Uterus (tissue), 4 donors: ENCODE data around the gene KANTR. TPM values are rescaled to one million over a fixed set of nuclear protein-coding genes. Genes with fewer than 3 reads are reported as not detected.

Experiments used
- DNase-seq, 2 donors: peaks; one replicate each; pipeline ENCODE4 v3.0.0-alpha.2; 2019 to 2020
- H3K27ac ChIP-seq, 2 donors: fragments of 200-600 bp; sonication (generic); 1 replicate in 1 of 2; 2 replicates in 1 of 2; pipeline ENCODE4 v1.5.1; 2016 to 2018
- H3K27me3 ChIP-seq, 2 donors: fragments of 200-600 bp; sonication (generic); one replicate each; pipeline ENCODE4 v1.5.1; 2018 to 2019; ENCODE audit warnings: control low read depth in 1 of 2
- H3K36me3 ChIP-seq, 2 donors: fragments of 200-600 bp; sonication (generic); one replicate each; pipeline ENCODE4 v1.5.1; 2019; ENCODE audit warnings: control low read depth in 1 of 2
- H3K4me1 ChIP-seq, 2 donors: fragments of 200-600 bp; sonication (generic); one replicate each; pipeline ENCODE4 v1.5.1; 2018 to 2019; ENCODE audit warnings: control low read depth in 1 of 2
- H3K4me3 ChIP-seq, 2 donors: fragments of 200-600 bp; sonication (generic); 1 replicate in 1 of 2; 2 replicates in 1 of 2; pipeline ENCODE4 v1.5.1; 2018 to 2019; ENCODE audit warnings: mild to moderate bottlenecking in 1 of 2
- H3K9me3 ChIP-seq, 2 donors: fragments of 200-600 bp; sonication (generic); one replicate each; pipeline ENCODE4 v1.5.1; 2019; ENCODE audit warnings: control low read depth in 1 of 2
- POLR2A ChIP-seq, 2 donors: fragments of 450-650 bp; IDR thresholded peaks; one replicate each; pipeline ENCODE4 v1.6.1; 2016; ENCODE audit warnings: antibody characterized with exemption in 2 of 2, mild to moderate bottlenecking in 1 of 2, moderate library complexity in 1 of 2
- intact Hi-C: fragments of 100-400 bp; cut with DNase I; formaldehyde crosslinking; loops from one replicate; pipeline ENCODE4 v1.15.1; 2023; ENCODE audit warnings: low total_unique reads
- total RNA-seq, 4 donors: library from RNA; depleted of rRNA in 3 of 4; stranded (reverse); fragments of >200 nt in 3 of 4; gene quantifications; one replicate each; pipeline versions ENCODE4 v1.1.0 to v1.2.4, GENCODE V29; 2014 to 2023
- TF ChIP-seq, protein P1 (sequence below), 4 experiments: fragments of 200-600 bp in 2 of 4; fragments of 450-650 bp in 2 of 4; sonication (generic) in 2 of 4; IDR thresholded peaks; one replicate each; pipeline ENCODE4 v1.5.1; 2016 to 2019; ENCODE audit warnings: antibody characterized with exemption in 4 of 4, mild to moderate bottlenecking in 2 of 4, moderate library complexity in 1 of 4
- donor health status: DM: yes; HTN: yes; CAD: no.

The KANTR gene
- total RNA-seq, 4 donors from 2014 or later: 22.6 to 71.7 (median 33.6) TPM

- Histone ChIP-seq H3K4me1 (no peaks in the 10 kb centered on the region), H3K36me3 (no peaks in the 10 kb centered on the region), H3K4me3 (peak overlapping the region; percentile 59 to 61), H3K27me3 (no peaks in the 10 kb centered on the region), H3K9me3 (no peaks in the 10 kb centered on the region), H3K27ac (peak overlapping the region; percentile 85 to 90)
- intact Hi-C loops: no loop called here
- TF ChIP-seq, protein P1, sequence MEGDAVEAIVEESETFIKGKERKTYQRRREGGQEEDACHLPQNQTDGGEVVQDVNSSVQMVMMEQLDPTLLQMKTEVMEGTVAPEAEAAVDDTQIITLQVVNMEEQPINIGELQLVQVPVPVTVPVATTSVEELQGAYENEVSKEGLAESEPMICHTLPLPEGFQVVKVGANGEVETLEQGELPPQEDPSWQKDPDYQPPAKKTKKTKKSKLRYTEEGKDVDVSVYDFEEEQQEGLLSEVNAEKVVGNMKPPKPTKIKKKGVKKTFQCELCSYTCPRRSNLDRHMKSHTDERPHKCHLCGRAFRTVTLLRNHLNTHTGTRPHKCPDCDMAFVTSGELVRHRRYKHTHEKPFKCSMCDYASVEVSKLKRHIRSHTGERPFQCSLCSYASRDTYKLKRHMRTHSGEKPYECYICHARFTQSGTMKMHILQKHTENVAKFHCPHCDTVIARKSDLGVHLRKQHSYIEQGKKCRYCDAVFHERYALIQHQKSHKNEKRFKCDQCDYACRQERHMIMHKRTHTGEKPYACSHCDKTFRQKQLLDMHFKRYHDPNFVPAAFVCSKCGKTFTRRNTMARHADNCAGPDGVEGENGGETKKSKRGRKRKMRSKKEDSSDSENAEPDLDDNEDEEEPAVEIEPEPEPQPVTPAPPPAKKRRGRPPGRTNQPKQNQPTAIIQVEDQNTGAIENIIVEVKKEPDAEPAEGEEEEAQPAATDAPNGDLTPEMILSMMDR (IDR thresholded peaks at IDR 0.05): peak; percentile 53 to 72 (median 62)
- no peak for TF ChIP-seq POLR2A (IDR thresholded peaks at IDR 0.05)
- peak; percentile 79 to 82 for DNase-seq
These were observed 726 bp upstream of the KANTR start for GRCh38 chrX:53093177-53093655.

- Histone ChIP-seq H3K27me3 (no peaks in the 10 kb centered on the region), H3K27ac (peak overlapping the region; percentile 85 to 90), H3K4me1 (no peaks in the 10 kb centered on the region), H3K9me3 (no peaks in the 10 kb centered on the region), H3K4me3 (peak overlapping the region; percentile 59 to 61), H3K36me3 (no peaks in the 10 kb centered on the region)
- TF ChIP-seq, protein P1 (IDR thresholded peaks at IDR 0.05): no peak
- no peak for TF ChIP-seq POLR2A (IDR thresholded peaks at IDR 0.05)
- DNase-seq: no peak
- intact Hi-C loops: no loop called here
These were observed 602 bp downstream of the KANTR start for GRCh38 chrX:53094582-53094905.

GRCh38 chrX:53095796-53096195 is 1.9 kb downstream of the KANTR start:
- DNase-seq: no peak
- intact Hi-C loops: no loop called here
- Histone ChIP-seq H3K27ac (no peak overlapping the region), H3K4me1 (no peaks in the 10 kb centered on the region), H3K36me3 (no peaks in the 10 kb centered on the region), H3K9me3 (no peaks in the 10 kb centered on the region), H3K4me3 (no peak overlapping the region), H3K27me3 (no peaks in the 10 kb centered on the region)
- no peak for TF ChIP-seq POLR2A (IDR thresholded peaks at IDR 0.05)
- TF ChIP-seq, protein P1 (IDR thresholded peaks at IDR 0.05): no peak

DNA sequence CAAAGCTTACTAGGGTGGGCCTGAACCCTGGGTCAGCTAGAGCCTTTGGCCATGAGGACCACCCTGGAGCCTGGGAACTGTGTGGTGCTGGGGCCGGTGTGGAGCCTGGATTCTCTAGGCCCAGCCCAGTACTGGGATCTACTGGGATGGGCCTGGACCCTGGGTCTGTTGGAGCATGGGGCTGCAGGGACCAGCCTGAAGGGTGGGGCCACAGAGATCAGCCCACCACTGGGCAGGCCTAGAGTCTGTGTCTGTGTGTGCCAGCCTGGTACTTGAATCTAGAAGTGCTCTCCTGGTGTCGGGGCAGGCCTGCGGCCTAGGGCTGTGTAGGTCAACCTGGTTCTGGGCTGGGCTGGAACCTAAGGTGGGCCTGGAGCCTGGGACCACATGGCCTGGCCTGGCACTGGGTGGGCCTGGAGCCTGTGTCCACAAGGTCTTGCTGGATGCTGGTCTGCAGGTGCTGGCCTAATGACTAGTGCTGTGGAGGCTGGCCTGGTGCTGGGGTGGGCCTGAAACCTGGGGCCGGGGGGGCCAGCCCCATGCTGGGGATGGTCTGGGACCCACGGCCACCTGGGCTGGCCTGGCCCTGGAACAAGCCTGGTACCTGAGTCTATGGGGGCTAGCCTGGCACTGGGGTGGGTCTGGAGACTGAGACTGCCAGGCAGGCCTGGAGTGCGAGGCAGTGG is 21.1 kb downstream of the KANTR start:
- TF ChIP-seq, protein P1 (IDR thresholded peaks at IDR 0.05): no peak
- TF ChIP-seq POLR2A (IDR thresholded peaks at IDR 0.05): no peak
- no peaks in the 10 kb centered on the region for H3K4me1 ChIP-seq
- no peak overlapping the region for H3K4me3 ChIP-seq
- DNase-seq: no peak
- intact Hi-C loops: no loop called here
- H3K27ac ChIP-seq: peak overlapping the region; percentile 12 to 59
- no peaks in the 10 kb centered on the region for H3K36me3 ChIP-seq
- H3K27me3 ChIP-seq: no peaks in the 10 kb centered on the region
- no peaks in the 10 kb centered on the region for H3K9me3 ChIP-seq

- TF ChIP-seq, protein P1 (IDR thresholded peaks at IDR 0.05): no peak
- no peak for TF ChIP-seq POLR2A (IDR thresholded peaks at IDR 0.05)
- Histone ChIP-seq H3K27ac (peak overlapping the region; percentile 43 to 59), H3K36me3 (no peaks in the 10 kb centered on the region), H3K4me1 (no peaks in the 10 kb centered on the region), H3K9me3 (no peaks in the 10 kb centered on the region), H3K4me3 (no peak overlapping the region), H3K27me3 (no peaks in the 10 kb centered on the region)
- intact Hi-C loops: no loop called here
- no peak for DNase-seq
These were observed 21.6 kb downstream of the KANTR start for GRCh38 chrX:53115550-53115874.
